ENCODE measurements around the gene PGM3.
"Not testable (repeated sequence)": the region's sequence is repeated elsewhere in the genome, so short reads cannot be mapped to it uniquely, and the experiment has no call there.

Gene PGM3

GRCh38 chr6:83198486-83199172, 5.6 kb upstream of the PGM3 start:
- no peak overlapping the region for H3K4me3 ChIP-seq (ENCODE audit: control insufficient read depth, low read depth, low read length)
- DNase-seq (ENCODE audit: low read depth), result no peak
- no peak for TF ChIP-seq CTCF (IDR thresholded peaks at IDR 0.05; ENCODE audit: control insufficient read depth, insufficient read depth, low read depth, low read length, missing control alignments)

GRCh38 chr6:83193747-83194566, 892 bp upstream of the PGM3 start:
- H3K4me3 ChIP-seq (ENCODE audit: control insufficient read depth, low read depth, low read length), result peak overlapping the region; percentile 88
- DNase-seq (ENCODE audit: low read depth), result no peak
- no peak for TF ChIP-seq CTCF (IDR thresholded peaks at IDR 0.05; ENCODE audit: control insufficient read depth, insufficient read depth, low read depth, low read length, missing control alignments)

GRCh38 chr6:83192456-83192855, 609 bp downstream of the PGM3 start:
- no peak for TF ChIP-seq CTCF (IDR thresholded peaks at IDR 0.05; ENCODE audit: control insufficient read depth, insufficient read depth, low read depth, low read length, missing control alignments)
- DNase-seq (ENCODE audit: low read depth), result no peak
- H3K4me3 ChIP-seq (ENCODE audit: control insufficient read depth, low read depth, low read length), result peak overlapping the region; percentile 88

GRCh38 chr6:83191974-83192373, 1.1 kb downstream of the PGM3 start:
- not testable (repeated sequence) for DNase-seq (ENCODE audit: low read depth)
- H3K4me3 ChIP-seq (ENCODE audit: control insufficient read depth, low read depth, low read length), result peak overlapping the region; percentile 88

- no peak for DNase-seq (ENCODE audit: low read depth)
- H3K4me3 ChIP-seq (ENCODE audit: control insufficient read depth, low read depth, low read length), result no peak overlapping the region
- TF ChIP-seq CTCF (IDR thresholded peaks at IDR 0.05; ENCODE audit: control insufficient read depth, insufficient read depth, low read depth, low read length, missing control alignments), result no peak
Measured at GRCh38 chr6:83190626-83191025, 2.4 kb downstream of the PGM3 start.

GRCh38 chr6:83188501-83188900, 4.6 kb downstream of the PGM3 start:
- TF ChIP-seq CTCF (IDR thresholded peaks at IDR 0.05; ENCODE audit: control insufficient read depth, insufficient read depth, low read depth, low read length, missing control alignments), result no peak
- no peak overlapping the region for H3K4me3 ChIP-seq (ENCODE audit: control insufficient read depth, low read depth, low read length)
- DNase-seq (ENCODE audit: low read depth), result no peak

GRCh38 chr6:83185096-83185495, 8.0 kb downstream of the PGM3 start:
- no peak for TF ChIP-seq CTCF (IDR thresholded peaks at IDR 0.05; ENCODE audit: control insufficient read depth, insufficient read depth, low read depth, low read length, missing control alignments)
- H3K4me3 ChIP-seq (ENCODE audit: control insufficient read depth, low read depth, low read length), result no peak overlapping the region
- DNase-seq (ENCODE audit: low read depth), result no peak

All from AG09309 (cell line).